Limb (tissue), 2 donors: ENCODE measurements around the gene CCDC80.
A peak's percentile ranks its signal among the peaks of the same experiment; 100 is the strongest.

Experiments used
- DNase-seq, 2 donors: peaks; one replicate each; pipeline ENCODE4 v3.0.0-alpha.2; 2016; ENCODE audit errors: extremely low spot score in 2 of 2

CCDC80 gene

DNA sequence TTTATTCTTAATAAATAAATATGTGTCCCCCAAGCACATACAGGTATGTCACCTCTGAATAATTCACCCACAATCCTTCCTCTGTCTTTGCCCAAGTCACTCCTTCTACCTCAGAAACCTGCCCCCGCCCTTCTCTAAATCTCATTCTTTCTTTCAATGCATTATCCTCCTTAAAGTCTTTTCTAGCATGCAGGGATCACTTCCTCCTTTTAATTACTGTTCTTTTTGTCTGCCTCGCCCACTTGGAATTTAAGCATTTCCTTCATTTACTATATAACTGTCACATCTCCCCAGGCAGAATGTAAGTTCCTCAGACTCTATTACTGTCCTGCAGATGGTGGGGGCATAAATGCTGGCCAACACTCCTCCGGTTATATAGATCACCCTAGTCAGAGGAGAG is 7.8 kb downstream of the CCDC80 start:
- DNase-seq, result no peak

DNA sequence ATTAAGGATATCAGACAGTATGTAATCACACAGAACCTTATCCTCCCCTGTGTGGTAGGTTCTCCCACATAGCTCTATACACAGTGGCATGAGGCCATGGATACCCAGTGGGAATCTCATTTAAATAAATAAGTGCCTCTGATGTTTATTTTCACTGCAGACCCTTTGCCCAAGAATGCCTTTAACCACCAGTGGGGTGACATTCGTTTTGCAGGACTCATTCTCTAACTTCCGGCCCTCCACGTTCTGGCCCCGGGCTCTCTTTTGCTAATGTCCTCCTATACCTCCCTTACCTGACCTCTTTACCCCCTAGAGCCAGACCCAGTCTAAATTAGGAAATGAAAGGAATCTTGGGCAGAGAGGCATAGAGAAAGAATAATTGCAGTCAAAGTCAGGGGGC is 8.3 kb downstream of the CCDC80 start:
- DNase-seq, result no peak

DNA sequence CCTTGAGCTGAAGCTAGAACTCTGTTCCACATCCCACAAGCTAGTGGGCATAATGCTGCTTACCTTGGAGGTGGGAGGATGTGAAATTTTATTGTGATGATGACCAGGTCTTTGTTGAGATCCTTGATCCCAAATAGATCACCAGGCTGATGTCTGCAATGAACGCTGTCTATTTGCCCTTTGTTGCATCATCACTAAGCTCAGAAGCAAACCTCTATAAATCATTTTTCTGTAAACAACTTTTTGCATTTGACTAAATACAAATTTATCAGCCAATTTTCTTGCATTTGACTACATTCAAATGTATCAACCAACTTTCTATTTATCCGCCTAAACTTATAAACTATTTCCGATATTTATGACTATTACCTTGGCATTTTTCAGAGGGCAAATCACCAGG is 9.7 kb downstream of the CCDC80 start:
- DNase-seq, result no peak

DNA sequence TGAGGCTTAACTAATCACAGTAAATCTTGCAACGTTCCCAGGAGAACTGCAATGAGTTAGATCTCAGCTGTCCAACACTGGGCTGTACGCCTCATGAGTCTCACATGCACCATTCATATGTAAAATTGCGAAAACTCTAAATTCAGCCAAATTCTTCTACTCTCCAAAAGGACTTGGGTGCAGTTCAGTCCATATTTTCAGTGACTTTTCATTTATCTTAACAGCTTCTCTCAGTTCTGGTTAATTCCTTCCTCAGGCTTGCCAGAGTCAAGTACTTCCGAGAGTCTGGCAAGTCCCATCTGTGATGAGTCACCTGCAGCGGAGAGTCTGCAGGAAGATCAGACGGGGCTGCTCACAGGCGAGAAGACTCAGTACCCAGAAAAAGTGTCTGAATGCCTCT is 11.5 kb downstream of the CCDC80 start:
- peak in 1 of 2 donors; percentile 62 for DNase-seq

DNA sequence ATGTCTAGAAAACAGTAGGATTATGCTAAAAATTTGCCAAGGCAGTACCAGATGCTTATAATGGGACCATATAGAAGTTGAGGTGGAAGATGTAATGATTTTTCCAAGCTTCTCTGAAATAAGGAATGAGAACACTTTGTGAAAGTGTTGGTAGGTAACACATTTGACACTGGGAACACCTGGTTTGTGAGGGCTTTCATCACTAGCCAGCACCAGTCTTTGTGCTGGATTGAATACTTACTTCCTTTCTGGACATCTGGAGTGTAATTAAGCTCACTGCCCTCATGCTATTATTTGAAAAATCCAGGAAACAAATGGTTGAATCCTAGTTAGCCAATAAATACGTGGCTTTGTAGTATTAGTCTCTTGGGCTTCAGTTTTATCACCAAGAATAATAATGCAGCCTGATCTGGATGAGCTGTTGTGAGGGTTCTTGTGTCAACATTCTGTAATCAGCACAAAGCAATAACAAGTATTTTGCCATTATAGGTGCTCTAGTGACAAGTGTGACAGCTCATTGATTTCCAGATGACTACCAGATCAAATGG is 12.9 kb downstream of the CCDC80 start:
- DNase-seq, result no peak

DNA sequence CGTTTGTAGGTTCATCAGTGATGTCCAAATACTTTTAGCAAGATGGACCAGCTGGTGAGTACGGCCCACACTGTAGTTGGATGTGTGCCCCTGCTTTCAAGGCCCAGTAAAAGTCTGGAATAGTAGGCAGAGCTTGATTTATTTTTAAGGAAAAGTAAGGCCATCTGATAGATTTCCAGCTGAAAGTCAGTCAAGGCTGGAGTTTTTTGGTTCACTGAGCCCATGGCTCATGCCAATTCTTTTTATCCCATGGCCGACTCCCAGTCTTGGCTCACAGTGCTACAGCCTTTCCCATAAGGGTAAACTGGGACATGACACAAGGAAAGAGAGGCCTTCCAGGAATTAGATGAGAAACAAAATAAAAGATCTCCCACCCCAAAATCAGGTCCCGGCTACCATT is 13.5 kb downstream of the CCDC80 start:
- no peak for DNase-seq

DNA sequence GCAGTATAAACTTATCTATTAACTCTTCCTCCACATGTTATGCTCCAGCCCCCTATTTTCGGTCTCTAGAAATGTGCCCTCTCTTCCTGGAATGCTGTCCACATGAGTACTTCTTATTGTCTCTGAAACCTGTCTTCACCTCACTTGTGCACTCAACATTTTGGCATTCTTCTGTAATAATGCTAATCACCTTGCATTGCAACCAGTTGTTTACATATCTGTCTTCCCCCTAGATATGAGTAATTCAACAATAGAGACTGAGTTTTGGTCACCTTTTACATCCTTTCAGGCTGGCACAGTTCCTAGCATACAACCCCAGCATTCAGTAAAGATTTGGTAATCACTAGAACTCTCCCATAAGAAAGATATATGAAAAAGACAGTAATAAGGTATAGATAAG is 17.2 kb downstream of the CCDC80 start:
- DNase-seq, result no peak

DNA sequence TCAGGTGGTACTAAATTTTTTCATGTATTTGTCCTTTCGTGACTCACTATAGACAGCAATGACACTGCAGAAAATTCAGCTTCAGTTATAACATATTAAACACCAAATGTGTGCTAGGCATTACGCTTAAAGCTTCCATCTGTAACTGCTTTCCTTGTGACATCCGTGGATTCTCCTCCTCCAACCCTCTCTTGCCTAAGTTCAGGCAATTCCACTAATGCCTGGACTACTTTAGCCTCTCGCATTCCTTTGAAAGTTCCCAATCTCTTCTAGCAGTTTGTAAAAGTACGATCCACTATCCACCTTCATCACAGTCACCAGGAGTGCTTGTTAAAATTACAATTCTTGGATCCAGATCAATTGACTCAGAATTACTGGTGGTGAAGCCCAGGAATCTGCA is 17.7 kb downstream of the CCDC80 start:
- no peak for DNase-seq

DNA sequence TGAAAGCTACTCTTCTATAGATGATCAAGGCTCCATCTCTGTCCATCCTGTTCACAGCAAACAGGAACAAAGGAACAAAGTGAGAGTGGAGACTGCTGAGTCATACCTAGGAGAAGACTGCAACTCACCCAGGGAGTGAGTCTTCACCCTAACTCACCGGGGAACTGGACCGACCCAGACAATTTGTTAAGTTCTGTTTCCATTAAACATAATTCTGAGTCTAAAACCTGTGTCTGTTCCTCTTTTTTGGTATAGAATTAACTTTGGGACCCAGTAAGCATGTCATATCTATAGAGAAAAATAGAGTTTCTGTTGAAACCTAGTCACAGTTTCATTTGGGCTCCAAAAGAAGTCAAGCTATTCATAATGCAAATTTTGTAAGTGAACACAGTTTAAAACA is 21.6 kb downstream of the CCDC80 start:
- DNase-seq, result no peak

DNA sequence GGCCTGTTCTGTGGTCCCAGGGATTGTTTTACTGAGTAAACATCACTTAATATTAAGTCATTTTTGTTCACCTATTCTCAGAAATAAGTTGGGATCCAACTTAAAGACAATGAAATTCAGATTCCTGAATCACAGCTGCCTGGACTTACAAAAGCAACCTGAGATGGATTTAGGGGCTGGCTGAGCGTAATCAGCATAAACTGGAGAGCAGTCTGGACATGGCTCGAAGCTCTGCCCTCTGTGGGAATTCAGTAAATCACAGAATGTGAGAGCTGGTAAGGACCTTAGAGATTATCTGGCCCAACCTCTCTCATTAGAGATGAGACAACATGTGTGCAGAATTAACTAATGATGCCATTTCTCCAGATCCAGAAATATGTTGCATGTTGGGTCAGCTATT is 23.7 kb downstream of the CCDC80 start:
- DNase-seq, result no peak

DNA sequence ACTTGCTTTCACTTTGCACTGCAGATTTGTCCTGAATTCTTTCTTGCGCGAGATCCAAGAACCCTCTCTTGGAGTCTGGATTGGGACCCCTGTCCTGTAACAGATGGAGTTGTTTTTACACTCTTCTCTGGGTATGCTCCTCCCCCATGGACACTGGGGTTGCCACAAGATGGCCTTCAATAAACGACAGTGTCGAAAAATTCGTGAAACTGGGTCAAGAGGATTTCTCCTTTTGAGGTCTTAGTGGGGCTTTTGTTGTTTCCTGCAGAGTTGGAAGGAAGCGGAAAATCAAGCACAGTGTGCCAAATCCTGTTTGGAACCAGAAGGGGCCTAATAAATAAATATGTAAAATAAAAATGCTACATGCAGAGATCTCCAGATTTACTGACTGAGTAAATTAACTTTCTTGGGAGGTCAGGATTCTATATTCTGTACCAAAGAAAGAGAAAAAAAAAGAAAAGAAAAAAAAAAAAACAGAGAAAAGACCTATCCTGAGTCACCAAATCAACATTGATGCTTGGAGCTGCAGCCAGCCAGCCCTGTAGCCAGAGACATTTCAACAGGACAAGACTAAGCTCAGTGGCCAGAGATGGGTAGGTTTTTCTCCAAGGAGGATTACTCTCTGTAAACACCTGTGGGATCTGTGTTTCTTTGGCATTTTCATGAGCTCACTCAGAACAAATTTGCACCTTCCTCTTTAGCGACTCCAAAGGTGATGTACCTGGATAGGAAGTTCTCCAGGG is 24.8 kb downstream of the CCDC80 start:
- DNase-seq, result no peak

DNA sequence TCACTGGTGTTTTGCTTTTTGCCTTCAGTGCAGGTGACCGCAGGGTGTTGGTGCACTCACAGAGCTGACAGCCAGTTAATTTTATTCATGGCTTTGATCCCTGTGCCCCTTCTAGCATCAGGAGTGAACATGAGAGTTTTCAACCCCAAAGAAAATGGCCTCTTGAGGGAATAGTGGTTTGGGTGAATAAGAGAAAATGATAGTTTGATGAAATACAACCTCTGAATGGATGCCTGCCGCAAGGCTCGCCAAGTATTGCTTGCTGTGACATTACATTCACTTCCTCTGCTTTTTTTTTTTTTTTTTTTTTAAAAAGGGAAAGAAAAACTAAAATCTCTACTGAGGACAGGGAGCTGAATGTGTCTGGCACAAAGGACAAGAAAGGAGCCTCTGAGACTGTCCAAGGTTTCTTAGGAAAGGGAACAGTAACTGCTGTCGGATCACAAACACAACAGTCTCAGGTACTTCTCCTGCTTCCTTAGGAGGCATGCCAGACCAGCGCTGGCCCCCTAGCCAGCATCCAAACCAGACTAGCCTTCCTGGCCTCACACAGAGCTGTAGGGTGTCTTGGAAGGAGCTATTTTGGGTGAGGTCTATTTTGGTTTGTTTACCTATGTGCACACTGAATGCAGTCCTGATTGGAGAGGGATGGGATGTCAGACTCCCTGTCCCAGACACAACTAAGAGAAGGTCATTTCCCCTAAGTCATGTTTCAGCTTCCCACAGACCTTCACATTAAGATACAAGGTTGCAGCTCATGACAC is 29.0 kb downstream of the CCDC80 start:
- DNase-seq, result no peak

DNA sequence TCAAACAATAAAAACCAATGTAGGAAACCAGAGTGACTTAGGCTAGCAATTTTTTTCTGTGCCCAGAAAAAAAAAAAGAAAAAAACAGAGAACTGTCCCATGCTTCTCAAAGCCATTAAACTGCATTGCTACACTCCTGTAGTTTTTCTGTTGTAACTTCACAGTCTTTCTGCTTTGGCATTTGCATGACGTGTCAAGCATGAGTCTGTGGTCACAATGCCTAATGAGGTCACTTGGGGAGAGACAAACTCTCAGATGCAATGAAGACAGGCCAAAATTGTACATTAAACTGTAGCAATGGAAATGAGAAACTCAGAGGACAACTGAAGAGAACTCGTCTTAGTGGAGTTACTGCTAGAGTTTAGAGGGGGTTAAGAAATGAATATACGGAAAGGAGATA is 30.8 kb downstream of the CCDC80 start:
- DNase-seq, result no peak

DNA sequence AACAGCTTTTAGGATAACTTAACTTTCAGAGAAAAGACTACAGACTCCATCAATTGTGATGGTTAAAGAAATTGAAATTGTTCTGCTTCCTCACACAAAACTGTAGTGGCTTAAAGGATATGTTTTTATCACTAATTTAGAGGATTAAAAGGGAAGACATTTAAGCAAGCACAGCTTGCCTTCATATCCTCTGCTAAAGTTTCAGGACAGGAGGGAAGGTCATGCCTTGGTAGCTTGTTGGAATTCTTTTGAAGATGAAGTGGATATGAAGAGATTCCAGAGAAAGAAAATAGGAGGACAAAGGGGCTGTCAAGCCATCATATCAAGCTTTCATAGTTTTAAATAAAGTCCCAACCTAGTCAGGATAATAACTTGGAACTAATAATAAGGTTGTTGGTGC is 33.1 kb downstream of the CCDC80 start:
- no peak for DNase-seq

DNA sequence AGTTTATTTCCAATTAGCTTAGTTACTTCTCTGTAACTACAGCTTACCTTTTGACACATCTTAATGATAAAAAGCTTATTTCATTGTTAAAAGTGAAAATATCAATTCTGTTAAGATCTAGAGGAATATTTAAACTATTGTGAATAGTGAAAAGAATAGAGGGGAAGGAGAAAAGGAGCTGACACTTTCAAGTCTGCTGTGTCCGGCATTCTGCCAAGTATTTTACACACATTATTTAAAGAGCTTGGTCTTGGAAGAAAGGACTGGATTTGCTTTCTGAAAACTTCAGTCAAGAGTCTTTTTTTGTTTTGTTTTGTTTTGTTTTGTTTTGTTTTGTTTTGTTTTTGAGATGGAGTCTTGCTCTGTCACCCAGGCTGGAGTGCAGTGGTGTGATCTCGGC is 34.8 kb downstream of the CCDC80 start:
- DNase-seq, result no peak

DNA sequence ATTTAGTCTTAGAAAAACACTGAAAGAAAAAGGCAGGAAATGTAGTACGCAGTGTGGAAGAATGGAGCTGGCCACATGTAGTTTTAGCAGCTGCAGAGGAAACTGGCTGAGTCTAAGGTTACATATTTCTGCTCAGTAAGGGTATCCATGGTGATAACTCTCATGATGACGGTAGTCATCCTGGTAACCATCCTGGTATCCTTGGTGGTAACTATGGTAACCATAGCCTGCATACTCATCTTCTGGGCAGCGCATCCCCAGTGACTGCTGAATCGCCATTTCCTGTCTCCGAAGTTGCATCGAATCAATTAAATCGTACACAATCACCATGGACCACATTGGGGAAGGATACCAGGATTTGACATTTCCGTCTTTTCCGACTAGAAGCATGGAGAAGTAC is 35.7 kb downstream of the CCDC80 start:
- peak; percentile 60 to 64 for DNase-seq

DNA sequence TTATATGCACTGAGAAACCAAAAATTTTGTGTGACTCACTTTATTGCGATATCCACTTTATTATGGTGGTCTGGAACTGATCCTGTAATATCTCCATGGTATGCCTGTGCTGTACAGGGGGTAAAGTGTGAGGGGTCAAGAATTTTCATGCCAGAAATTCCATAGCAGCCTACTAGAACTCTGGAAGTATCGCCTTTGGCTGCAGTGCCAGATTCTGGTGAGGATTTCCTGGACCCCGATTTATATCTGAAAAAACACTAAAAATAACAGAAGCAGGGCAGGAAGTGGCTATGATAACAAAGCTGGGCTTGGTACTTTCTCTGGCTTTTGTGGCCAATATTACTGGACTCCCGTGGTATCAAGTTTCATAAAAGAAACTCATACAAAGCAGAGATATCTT is 36.4 kb downstream of the CCDC80 start:
- DNase-seq, result peak in 1 of 2 donors; percentile 8

DNA sequence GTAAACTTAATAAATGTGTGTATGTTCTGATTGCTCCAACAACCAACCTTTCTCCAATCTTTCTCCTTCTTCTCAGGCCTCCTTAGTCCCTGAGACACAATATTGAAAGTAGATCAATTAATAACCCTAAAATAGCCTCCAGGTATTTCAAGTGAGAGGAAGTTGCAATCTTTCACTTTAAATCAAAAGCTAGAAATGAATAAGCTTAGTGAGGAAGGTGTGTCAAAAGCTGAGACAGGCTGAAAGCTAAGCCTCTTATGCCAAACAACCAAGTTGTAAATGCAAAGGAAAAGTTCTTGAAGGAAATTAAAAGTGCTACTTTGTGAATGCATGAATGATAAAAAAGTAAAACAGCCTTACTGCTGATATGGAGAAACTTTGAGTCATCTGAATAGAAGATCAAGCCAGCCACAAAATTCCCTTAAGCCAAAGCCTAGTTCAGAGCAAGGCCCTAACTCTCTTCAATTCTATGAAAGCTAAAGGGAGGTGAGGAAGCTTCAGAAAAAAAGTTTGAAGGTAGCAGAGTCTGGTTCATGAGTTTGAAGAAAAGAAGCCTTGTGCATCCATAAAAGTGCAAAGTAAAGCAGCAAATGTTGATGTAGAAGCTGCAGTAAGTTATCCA is 38.6 kb downstream of the CCDC80 start:
- no peak for DNase-seq

DNA sequence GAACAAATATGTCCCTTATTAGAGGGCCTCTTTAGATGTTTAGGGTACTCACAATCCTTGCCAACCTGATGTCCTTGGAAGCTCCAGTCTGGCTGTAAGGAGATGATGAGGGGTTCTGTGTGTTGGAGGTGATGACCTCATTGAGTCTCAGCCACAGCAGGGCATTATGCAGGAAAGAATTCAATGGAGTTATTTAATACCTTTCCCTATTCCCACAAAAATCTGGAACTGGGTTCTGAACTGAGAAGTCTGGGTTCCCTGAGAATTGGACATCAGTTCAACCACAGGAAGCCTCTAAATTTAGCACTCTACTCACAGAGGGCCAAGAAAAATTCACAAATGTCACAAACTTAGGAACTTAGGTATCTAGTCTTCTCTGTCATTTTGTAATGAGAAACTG is 42.2 kb downstream of the CCDC80 start:
- no peak for DNase-seq

DNA sequence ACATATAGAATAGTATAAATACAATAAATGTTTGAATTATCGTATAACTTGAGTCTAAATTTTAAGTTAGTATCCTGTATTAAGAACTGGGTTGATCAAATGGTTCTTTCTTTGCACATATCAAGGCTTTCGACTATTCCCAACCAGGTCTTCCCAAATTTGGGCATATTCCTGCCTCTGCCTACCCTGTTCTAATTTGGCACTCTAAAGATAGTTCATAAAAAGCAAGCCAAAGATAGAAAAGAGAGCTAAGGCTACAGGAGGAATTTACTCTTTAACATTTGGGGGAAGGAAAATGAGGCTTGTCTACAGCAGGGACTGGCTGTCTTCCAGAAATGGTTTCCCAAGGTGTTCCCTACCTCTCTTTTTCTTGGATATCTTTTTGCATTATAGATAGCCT is 43.0 kb downstream of the CCDC80 start:
- DNase-seq, result no peak

DNA sequence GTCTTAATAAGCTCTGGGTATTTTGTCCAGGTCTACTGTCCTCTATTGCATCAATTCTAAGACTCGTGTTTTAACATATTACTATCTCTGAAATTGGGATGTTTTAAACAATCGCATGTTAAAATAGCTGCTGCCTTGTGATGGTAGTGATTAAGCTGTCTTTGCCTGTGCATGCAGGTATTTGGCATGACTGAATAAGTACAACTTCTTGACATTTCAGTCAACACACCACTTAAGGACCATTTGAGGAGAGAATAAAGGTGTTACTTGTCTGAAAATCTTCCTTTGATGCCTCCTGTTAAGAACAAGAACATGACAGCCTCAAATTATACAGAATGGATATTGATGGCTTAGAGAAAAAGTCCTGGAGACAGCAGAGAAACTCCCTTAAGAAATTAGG is 46.1 kb downstream of the CCDC80 start:
- no peak for DNase-seq

DNA sequence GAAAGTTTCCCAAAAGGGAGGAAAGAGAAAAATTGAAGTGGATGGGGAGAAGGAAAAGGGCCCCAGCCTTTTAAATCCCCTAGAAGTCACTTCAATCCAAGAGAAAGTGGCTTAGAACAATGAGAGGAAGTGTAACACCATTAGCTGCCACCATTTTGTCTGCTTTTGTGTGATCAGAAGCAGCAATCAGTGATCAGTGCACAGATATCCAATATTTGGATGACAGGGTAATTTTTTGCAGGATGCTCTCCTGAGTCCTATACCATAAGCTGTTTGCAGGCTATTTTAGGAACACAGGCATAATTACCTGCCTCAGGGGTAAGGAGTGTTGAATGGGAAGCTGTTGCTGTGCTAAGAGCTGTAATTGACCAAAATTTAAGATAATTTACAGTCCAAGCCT is 47.7 kb downstream of the CCDC80 start:
- DNase-seq, result no peak

DNA sequence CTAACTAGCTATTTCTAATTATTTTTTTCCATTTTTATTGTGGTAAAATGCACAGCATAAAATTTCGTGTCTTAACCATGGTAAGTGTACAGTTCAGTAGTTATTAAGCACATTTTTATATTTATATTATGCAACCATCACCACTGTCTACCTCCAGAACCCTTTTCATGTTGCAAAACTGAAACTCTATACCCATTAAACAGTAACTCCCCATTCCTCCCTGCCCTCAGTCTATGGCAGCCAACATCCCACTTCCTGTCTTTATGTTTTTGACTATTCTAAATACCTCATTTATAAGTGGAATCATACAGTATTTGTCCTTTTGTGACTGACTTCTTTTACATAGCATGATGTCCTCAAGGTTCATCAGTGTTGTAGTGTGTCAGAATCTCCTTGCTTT is 53.6 kb downstream of the CCDC80 start:
- no peak for DNase-seq
